Muscle layer of colon (tissue), 2 donors: ENCODE measurements around the gene LCOR.

Experiments
- H3K27ac ChIP-seq: one replicate; pipeline ENCODE4 v1.7.0; 2013; ENCODE audit warnings: low read depth, mild to moderate bottlenecking, low read length, moderate library complexity
- H3K27me3 ChIP-seq, 2 donors: one replicate each; pipeline ENCODE4 v1.7.0; 2013; ENCODE audit warnings: low read length in 2 of 2, mild to moderate bottlenecking in 2 of 2; ENCODE audit not compliant: insufficient read depth in 2 of 2, control insufficient read depth in 1 of 2
- H3K36me3 ChIP-seq: one replicate; pipeline ENCODE4 v1.7.0; 2013; ENCODE audit warnings: mild to moderate bottlenecking, low read length; ENCODE audit not compliant: insufficient read depth
- H3K4me1 ChIP-seq: one replicate; pipeline ENCODE4 v1.7.0; 2013; ENCODE audit warnings: mild to moderate bottlenecking, low read length; ENCODE audit not compliant: insufficient read depth
- H3K4me3 ChIP-seq, 2 donors: one replicate each; pipeline ENCODE4 v1.7.0; 2013; ENCODE audit warnings: low read length in 2 of 2, low read depth in 1 of 2, mild to moderate bottlenecking in 1 of 2, moderate library complexity in 1 of 2
- H3K9ac ChIP-seq: one replicate; pipeline ENCODE4 v1.7.0; 2013; ENCODE audit warnings: low read length
- H3K9me3 ChIP-seq: one replicate; pipeline ENCODE4 v1.7.0; 2013; ENCODE audit warnings: mild to moderate bottlenecking, low read length
- donor health status: abdominal sarcoma.
- donor health status: Adenocarcinoma of cecum.

Gene LCOR

DNA sequence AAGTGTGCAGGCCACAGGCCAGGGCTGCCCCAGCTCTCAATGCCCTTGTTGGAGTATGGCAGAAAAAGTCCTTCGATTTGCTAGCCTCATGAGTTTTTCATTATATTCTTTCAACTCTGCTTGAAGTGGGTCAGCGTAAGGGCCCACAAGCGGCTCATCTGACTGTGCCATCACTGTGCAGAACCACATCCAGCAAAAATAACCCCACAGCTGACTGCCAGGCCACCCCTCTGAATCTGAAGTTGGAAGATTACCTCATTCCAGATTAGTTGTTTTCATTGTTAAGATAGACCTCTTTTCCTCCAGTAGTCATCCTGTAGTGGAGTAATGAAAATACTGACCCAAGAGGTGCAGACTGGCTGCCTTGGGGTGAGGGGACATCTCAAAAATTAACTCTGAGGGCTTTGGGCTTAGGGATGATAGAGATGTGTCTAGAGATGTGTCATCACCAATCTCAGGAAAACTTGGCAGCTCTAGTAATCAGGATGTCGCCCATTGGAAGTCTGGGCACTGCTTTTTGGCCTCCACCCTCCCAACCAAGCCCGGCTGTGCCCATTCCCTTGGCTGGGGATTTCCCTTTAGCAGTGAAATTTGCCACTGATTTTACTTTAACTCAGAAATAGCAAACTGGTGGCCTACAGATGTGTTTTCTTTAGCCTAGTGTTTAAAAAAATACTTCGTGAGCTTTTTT, 164.3 kb downstream of the LCOR start:
- Histone ChIP-seq H3K4me1 (peaks cover 14% of the 10 kb centered on the region), H3K9me3 (no peaks in the 10 kb centered on the region), H3K27me3 (no peaks in the 10 kb centered on the region), H3K27ac (no peak overlapping the region), H3K4me3 (no peak overlapping the region), H3K9ac (no peak overlapping the region), H3K36me3 (no peaks in the 10 kb centered on the region)

DNA sequence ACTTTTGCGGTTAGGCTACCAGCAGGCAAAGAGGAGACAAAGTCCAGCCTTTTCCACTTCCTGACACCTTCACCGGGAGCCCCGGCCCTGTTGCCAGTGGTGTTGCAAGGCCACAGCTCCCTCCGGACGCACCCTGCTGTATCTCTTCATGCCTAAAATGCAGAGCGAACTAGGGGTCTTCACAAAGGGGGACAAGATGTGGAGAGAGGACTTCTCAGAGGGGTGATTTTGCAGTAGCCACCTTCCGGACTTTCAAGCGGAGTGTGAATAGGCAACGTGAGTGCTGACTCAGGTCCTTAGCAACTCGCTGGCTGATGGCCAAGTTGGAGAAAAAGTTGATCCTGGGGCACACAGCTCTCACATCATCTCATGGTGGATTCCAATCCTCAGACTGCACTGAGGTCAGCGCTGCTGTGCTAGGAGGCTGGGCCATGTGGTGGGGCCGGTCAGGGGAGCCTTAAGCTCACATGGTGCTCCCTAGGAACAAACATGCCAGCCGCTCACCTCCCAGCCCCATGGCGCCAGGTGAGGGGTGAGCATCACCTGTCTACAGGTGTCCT, 166.3 kb downstream of the LCOR start:
- Histone ChIP-seq H3K4me1 (peaks cover 10% of the 10 kb centered on the region), H3K4me3 (no peak overlapping the region), H3K27me3 (no peaks in the 10 kb centered on the region), H3K36me3 (no peaks in the 10 kb centered on the region), H3K9me3 (no peaks in the 10 kb centered on the region), H3K27ac (no peak overlapping the region), H3K9ac (no peak overlapping the region)

DNA sequence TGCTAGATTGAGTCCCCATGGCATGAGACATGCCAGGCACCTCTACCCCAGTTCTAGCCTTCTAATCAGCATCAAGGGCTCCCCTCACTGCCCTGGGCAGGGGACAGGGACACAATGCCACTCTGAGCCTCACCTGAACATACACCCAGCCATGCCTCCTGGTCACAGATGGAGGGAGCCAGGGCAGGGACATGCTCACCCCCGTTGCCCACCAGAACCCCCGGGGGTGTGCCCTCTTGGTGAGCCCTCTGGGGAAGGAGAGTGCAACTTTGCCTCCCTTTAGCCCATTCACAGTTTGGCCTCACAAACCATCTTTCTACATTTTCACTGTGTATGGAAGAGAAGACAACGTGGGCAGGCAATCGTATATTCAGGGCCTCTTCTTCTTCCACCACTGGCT, 167.2 kb downstream of the LCOR start:
- H3K4me1 ChIP-seq = peaks cover 10% of the 10 kb centered on the region
- H3K4me3 ChIP-seq = no peak overlapping the region
- no peaks in the 10 kb centered on the region for H3K27me3 ChIP-seq
- no peaks in the 10 kb centered on the region for H3K9me3 ChIP-seq
- no peak overlapping the region for H3K27ac ChIP-seq
- H3K36me3 ChIP-seq = no peaks in the 10 kb centered on the region
- H3K9ac ChIP-seq = no peak overlapping the region

DNA sequence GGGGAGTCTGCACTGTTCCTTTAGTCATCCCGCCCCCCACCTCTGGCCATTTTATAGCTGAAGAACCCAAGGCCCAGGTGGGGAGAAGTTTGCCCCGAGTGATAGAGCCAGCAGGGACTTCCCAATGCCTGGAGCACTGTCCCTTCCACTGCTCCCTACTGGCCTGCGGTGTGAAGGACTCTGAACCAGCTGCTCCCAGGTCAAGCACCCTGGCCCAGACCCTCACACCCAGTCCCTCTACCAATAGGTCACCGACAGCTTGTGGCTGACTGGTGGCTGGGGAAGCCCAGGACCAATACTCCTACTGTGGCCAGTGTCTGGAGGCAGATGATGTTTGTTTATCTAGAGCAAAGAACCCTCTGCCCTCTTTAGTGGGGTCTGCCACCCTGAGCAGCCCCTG, 167.9 kb downstream of the LCOR start:
- Histone ChIP-seq H3K27me3 (no peaks in the 10 kb centered on the region), H3K9ac (no peak overlapping the region), H3K27ac (no peak overlapping the region), H3K4me1 (peaks cover 10% of the 10 kb centered on the region), H3K4me3 (no peak overlapping the region), H3K9me3 (no peaks in the 10 kb centered on the region), H3K36me3 (no peaks in the 10 kb centered on the region)

DNA sequence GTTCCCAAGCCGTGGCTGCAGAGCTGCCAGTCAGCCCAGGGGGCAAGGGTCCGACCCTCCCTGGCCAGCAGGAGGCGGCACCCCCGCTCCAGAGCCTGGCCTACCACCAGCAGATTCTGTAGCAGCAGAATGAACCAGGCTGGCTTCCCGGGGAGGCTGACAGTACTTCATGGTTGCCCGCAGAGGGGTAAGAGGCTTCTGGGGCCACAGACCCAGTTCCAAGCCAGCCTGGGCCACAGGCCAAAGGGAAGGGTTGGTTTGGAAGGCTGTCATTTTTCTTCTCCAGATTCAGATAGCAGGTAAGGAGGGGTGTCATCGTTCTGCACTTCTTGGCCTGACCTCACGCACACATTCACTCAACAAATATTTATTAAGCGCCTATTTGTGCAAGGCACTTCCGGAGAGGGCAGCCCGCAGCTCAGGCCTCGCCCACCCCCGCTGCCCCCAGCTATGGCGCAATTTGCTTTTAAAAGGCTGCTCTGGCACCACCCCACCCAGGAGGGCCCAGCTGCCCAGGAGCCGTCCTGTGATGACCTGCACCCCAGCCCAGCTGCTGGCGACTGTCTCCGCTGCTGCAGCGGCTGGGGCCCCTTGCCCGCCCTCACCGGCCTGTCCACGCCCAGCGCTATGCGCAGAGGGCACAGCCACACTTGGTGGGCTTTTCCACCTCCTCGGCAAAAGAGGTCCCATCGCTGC, 168.5 kb downstream of the LCOR start:
- H3K36me3 ChIP-seq = no peaks in the 10 kb centered on the region
- H3K4me1 ChIP-seq = peaks cover 9% of the 10 kb centered on the region
- H3K27me3 ChIP-seq = no peaks in the 10 kb centered on the region
- no peak overlapping the region for H3K4me3 ChIP-seq
- no peak overlapping the region for H3K9ac ChIP-seq
- no peaks in the 10 kb centered on the region for H3K9me3 ChIP-seq
- H3K27ac ChIP-seq = no peak overlapping the region

DNA sequence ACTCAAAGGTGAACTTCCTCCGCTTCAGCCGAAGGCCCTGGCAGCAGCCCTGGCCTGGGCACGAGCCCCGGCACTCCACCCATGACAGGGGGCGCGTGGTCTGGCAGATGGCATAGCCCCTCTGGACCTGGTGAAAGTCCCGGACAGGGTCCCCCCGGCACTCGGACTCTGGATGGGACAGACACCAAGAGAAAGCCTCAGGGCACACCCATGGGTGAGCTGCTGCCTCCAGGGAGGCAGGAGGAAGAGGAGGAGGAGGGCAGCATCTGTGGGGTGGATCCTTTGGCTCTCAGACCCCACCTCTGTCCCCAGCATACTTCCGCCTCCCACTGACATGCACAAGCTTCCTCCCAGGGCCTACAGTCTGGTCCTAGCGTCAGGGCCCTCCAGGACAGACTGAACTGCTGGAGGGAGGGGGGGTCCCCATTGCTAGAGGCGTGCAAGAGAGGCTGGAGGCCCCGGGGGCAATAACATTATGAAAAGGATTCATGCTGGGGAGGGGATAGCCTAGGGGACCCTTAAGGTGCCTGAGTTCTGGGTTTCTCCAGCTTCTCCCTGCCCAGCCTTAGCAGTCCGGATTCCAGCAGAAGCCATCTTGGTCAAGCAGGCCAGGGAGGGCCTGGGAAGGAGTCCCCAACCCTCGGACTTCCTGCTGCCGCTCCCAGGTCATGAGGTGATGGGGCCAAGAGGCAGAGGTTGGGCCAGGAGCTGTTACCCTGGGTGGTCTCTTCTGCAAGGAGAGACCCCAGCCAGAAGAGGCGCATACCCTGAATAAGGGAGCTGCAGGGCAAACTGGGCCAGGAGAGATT, 169.3 kb downstream of the LCOR start:
- Histone ChIP-seq H3K9me3 (no peaks in the 10 kb centered on the region), H3K27me3 (no peaks in the 10 kb centered on the region), H3K9ac (no peak overlapping the region), H3K4me1 (peaks cover 2% of the 10 kb centered on the region), H3K27ac (no peak overlapping the region), H3K36me3 (no peaks in the 10 kb centered on the region), H3K4me3 (no peak overlapping the region)

DNA sequence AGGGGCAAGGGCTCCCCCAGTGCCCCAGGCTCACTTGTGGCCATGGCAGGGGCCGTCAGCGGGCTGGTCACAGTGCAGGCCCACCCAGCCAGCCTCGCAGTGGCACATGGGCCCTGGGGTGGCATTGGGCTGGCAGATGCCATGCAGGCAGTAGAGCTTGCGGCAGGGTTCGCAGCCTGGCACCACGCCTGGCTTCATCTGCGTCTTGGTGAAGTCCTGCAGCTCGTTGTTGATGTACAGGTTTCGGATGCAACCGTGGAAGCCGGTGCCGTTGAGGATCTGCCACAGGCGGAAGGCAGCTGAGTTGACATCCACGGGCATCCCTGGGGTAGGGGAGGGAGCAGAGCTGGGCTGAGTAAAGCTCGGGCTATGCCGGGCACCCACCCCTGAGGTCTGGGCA, 170.6 kb downstream of the LCOR start:
- H3K36me3 ChIP-seq = no peaks in the 10 kb centered on the region
- H3K9me3 ChIP-seq = peaks cover 3% of the 10 kb centered on the region
- no peaks in the 10 kb centered on the region for H3K27me3 ChIP-seq
- H3K4me3 ChIP-seq = no peak overlapping the region
- no peak overlapping the region for H3K9ac ChIP-seq
- no peaks in the 10 kb centered on the region for H3K4me1 ChIP-seq
- no peak overlapping the region for H3K27ac ChIP-seq

DNA sequence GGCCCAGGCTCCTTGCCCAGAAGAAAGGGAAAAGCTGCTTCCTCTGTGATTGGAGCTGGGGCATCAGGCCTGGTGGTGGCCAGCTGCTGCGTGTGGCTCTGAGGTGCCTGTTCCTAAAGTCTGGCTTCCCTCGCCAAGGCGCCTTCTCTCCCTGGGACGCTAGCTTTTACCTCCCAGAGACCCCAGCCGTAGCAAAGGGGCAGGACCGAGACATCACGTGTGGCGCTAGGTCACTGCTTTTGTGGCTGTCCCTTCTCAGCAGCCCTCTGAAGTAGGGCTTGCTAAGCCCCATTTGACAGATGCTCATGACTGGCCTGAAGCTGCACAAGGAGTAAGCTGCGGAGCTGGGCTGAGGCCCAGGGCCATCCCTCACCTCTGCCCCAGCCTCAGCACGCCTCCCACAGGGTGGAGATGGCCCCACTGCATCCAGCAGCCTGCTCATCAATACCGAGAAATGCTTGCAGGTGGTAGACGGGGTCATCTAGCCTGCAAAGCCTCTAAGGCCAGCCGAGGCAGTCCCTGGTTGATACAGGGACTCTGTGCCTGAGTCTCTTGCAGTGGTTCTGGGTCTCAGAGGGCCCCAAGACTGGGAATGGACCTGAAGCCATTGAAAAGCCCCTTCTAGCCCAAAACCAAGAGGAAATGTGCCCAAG, 171.2 kb downstream of the LCOR start:
- H3K27me3 ChIP-seq = no peaks in the 10 kb centered on the region
- H3K27ac ChIP-seq = no peak overlapping the region
- no peaks in the 10 kb centered on the region for H3K36me3 ChIP-seq
- H3K4me1 ChIP-seq = no peaks in the 10 kb centered on the region
- peaks cover 5% of the 10 kb centered on the region for H3K9me3 ChIP-seq
- no peak overlapping the region for H3K9ac ChIP-seq
- H3K4me3 ChIP-seq = no peak overlapping the region

DNA sequence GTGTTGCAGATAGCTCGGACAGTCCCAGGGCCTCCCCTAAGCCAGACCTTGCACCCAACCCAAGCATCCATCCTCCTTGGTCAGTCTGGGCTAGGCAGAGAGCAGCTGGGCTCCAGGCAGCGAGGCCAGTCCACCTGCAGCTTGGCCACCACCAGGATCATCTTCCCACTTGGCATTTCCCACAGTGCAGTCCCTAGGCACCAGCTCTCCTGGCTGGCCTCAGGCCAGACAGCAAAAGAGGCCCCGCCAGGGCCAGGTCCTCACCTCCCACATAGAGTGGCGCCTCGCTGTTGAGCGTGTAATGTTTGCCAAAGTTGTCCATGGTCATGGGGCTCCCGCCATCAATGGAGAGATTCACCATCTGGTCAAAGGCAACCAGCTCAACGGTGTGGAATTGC, 171.7 kb downstream of the LCOR start:
- Histone ChIP-seq H3K27me3 (no peaks in the 10 kb centered on the region), H3K27ac (no peak overlapping the region), H3K36me3 (no peaks in the 10 kb centered on the region), H3K4me3 (no peak overlapping the region), H3K9ac (no peak overlapping the region), H3K9me3 (peaks cover 5% of the 10 kb centered on the region), H3K4me1 (no peaks in the 10 kb centered on the region)

DNA sequence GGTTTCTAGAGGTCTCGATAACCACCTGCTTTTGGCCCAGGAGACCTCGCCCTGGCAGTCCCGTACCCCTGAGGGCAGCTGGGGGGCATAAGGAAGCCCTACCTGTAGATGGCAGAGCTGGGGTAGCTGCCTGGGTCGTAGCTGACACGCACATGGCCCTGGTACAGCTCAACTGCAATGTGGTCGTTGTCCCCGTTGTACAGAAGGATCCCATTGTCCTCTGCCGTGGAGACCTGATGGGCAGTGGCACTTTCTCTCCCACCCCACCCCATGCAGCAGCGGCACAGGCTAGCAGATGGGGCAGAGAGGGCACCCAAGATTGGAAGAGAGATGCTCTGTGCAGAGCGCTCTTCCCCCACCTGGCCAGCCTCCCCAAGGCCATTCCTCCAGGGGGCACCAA, 172.5 kb downstream of the LCOR start:
- peaks cover 5% of the 10 kb centered on the region for H3K9me3 ChIP-seq
- H3K4me3 ChIP-seq = no peak overlapping the region
- no peak overlapping the region for H3K27ac ChIP-seq
- H3K4me1 ChIP-seq = no peaks in the 10 kb centered on the region
- H3K27me3 ChIP-seq = no peaks in the 10 kb centered on the region
- H3K9ac ChIP-seq = no peak overlapping the region
- H3K36me3 ChIP-seq = no peaks in the 10 kb centered on the region

DNA sequence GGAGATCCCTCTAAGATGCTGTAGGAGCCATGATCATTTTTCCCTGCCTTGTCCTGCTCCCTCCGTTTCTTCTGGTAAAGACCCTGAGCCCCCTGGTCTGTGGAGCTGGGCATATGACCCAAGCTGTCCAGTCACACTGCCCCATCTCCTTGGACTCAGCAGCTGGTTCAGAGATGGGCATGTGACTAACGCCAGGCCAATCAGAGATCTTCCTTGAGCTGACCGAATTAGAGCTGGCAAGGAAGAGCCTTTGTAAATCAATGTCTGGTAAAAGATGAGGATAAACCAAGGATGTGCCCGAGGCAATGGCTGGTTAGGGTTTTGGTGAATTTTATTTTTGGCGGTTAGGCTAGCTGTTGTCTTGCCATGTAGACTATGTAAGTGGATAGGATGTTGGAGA, 173.3 kb downstream of the LCOR start:
- Histone ChIP-seq H3K27ac (no peak overlapping the region), H3K9ac (no peak overlapping the region), H3K27me3 (no peaks in the 10 kb centered on the region), H3K36me3 (no peaks in the 10 kb centered on the region), H3K9me3 (peaks cover 5% of the 10 kb centered on the region), H3K4me3 (no peak overlapping the region), H3K4me1 (no peaks in the 10 kb centered on the region)
